Endothelial cell of umbilical vein (primary cell): Measurements from ENCODE around the gene MUC2. TPM values are rescaled to one million over a fixed set of nuclear protein-coding genes. Genes with fewer than 3 reads are reported as not detected.

ENCODE experiments used
- BruUV-seq: library from RNA; stranded (reverse); fragments of 400-500 nt; replicated peaks from 2 replicates; lab custom pipeline; 2021; lab: Mats Ljungman, UMichigan
- CTCF ChIA-PET: fragments of 300-600, 350-600 bp; sonication (Branson Sonifier 250); formaldehyde crosslinking; loops from one replicate; lab custom pipeline; 2021; ENCODE audit warnings: antibody characterized with exemption, inconsistent platforms; lab: Charles Lee
- POLR2A ChIA-PET: fragments of 300-600, 350-600 bp; sonication (Branson Sonifier 250); formaldehyde crosslinking; loops from one replicate; lab custom pipeline; 2021; ENCODE audit warnings: antibody characterized with exemption, inconsistent platforms; lab: Charles Lee
- DNase-seq: peaks from one replicate; pipeline ENCODE4 v3.0.0-alpha.2; 2011; ENCODE audit warnings: low read depth, low spot score
- FAIRE-seq: peaks from 2 replicates; lab custom pipeline; 2011; peaks lifted over from hg19 to GRCh38; lab: Jason Lieb, UNC
- H2AFZ ChIP-seq: 2 replicates; pipeline ENCODE4 v1.6.0; 2012; ENCODE audit warnings: low read depth, low read length, control low read depth, inconsistent platforms
- H3K27ac ChIP-seq: 2 replicates; pipeline ENCODE4 v1.5.1; 2011; ENCODE audit warnings: low read depth, mild to moderate bottlenecking, control low read depth, low read length, moderate library complexity; ENCODE audit not compliant: insufficient read depth
- H3K27me3 ChIP-seq, 2 experiments: 2 replicates each; pipeline versions ENCODE4 v1.6.0 to v1.6.1; 2011; ENCODE audit warnings: low read length in 2 of 2, mixed read lengths in 1 of 2; ENCODE audit not compliant: control insufficient read depth in 2 of 2, insufficient read depth in 2 of 2
- H3K36me3 ChIP-seq, 2 experiments: 2 replicates in 1 of 2; 3 replicates in 1 of 2; pipeline ENCODE4 v1.5.1; 2011; ENCODE audit warnings: low read length in 2 of 2, mild to moderate bottlenecking in 1 of 2, moderate library complexity in 1 of 2; ENCODE audit not compliant: control insufficient read depth in 2 of 2, insufficient read depth in 2 of 2; ENCODE audit errors: extremely low read depth in 1 of 2
- H3K4me1 ChIP-seq: 3 replicates; pipeline ENCODE4 v1.5.1; 2011; ENCODE audit warnings: mild to moderate bottlenecking, low read length; ENCODE audit not compliant: control insufficient read depth, insufficient read depth; ENCODE audit errors: extremely low read depth
- H3K4me2 ChIP-seq: 2 replicates; pipeline ENCODE4 v1.6.1; 2011; ENCODE audit warnings: low read length, control low read depth, mixed read lengths; ENCODE audit not compliant: insufficient read depth
- H3K4me3 ChIP-seq, 3 experiments: fragments of 200-600 bp in 1 of 3; sonication (generic), shearing (Covaris generic) in 1 of 3; replicated peaks in 1 of 3; 2 replicates each; pipeline ENCODE4 v1.5.1; 2011 to 2016; ENCODE audit warnings: control low read depth in 3 of 3, low read length in 3 of 3, mild to moderate bottlenecking in 2 of 3, inconsistent platforms in 1 of 3, low read depth in 1 of 3, moderate library complexity in 1 of 3; ENCODE audit not compliant: insufficient read depth in 1 of 3
- H3K79me2 ChIP-seq: 2 replicates; pipeline ENCODE4 v1.6.0; 2012; ENCODE audit warnings: low read length, inconsistent platforms; ENCODE audit not compliant: control insufficient read depth, insufficient read depth
- H3K9ac ChIP-seq: replicated peaks from 2 replicates; pipeline ENCODE3; 2011; ENCODE audit warnings: low read length, control low read depth; ENCODE audit not compliant: insufficient read depth; ENCODE audit errors: extremely low read depth
- H3K9me1 ChIP-seq: replicated peaks from 3 replicates; pipeline ENCODE4 v1.6.0; 2011; ENCODE audit warnings: mild to moderate bottlenecking, low read length; ENCODE audit not compliant: control insufficient read depth, insufficient read depth; ENCODE audit errors: extremely low read depth
- H3K9me3 ChIP-seq: replicated peaks from 2 replicates; pipeline ENCODE4 v1.5.1; 2012; ENCODE audit warnings: low read length, inconsistent platforms; ENCODE audit not compliant: control insufficient read depth, insufficient read depth
- H4K20me1 ChIP-seq: replicated peaks from 2 replicates; pipeline ENCODE3; 2011; ENCODE audit warnings: mild to moderate bottlenecking, low read length; ENCODE audit not compliant: control insufficient read depth, insufficient read depth; ENCODE audit errors: extremely low read depth
- EZH2 ChIP-seq: IDR thresholded peaks from 2 replicates; pipeline ENCODE4 v1.6.1; 2012; ENCODE audit warnings: borderline replicate concordance, low read depth, mild to moderate bottlenecking, moderate library complexity, low read length, inconsistent platforms; ENCODE audit not compliant: severe bottlenecking
- FOS ChIP-seq: IDR thresholded peaks from 2 replicates; pipeline ENCODE4 v1.6.1; 2011; ENCODE audit warnings: mild to moderate bottlenecking, low read length, moderate library complexity, borderline replicate concordance; ENCODE audit not compliant: insufficient read depth
- GATA2 ChIP-seq: IDR thresholded peaks from 2 replicates; pipeline ENCODE4 v1.7.0; 2011; ENCODE audit warnings: low read depth, mild to moderate bottlenecking, moderate library complexity, mixed read lengths, low read length; ENCODE audit not compliant: insufficient read length, insufficient read depth
- JUN ChIP-seq: IDR thresholded peaks from 2 replicates; pipeline ENCODE4 v1.6.1; 2011; ENCODE audit warnings: borderline replicate concordance, low read depth; ENCODE audit not compliant: insufficient read length, insufficient read depth
- MYC ChIP-seq: IDR thresholded peaks from one replicate; pipeline ENCODE4 v1.6.1; 2011; ENCODE audit warnings: mild to moderate bottlenecking, low read depth, low read length
- POLR2A ChIP-seq: IDR thresholded peaks from 2 replicates; pipeline ENCODE4 v1.6.1; 2012; ENCODE audit warnings: low read depth, mild to moderate bottlenecking, control low read depth, low read length
- POLR2AphosphoS5 ChIP-seq: IDR thresholded peaks from 2 replicates; pipeline ENCODE4 v1.6.1; 2012; ENCODE audit warnings: low read depth, mild to moderate bottlenecking, control low read depth, low read length, moderate library complexity; ENCODE audit not compliant: insufficient read depth
- dilution Hi-C: fragments of 300-500 bp; cut with MboI; formaldehyde crosslinking; loops from one replicate; pipeline ENCODE4 v1.15.0; 2019; ENCODE audit warnings: low sequenced_read_pairs; ENCODE audit not compliant: extremely low pct_ligation_motif_present
- intact Hi-C: fragments of 100-400 bp; cut with micrococcal nuclease; formaldehyde crosslinking; loops from one replicate; pipeline ENCODE4 v1.10.0; 2022
- polyA plus RNA-seq, 4 experiments: library from polyadenylated mRNA; depleted of rRNA in 3 of 4; stranded (reverse) in 3 of 4; unstranded in 1 of 4; fragments of >200 nt; gene quantifications; 2 replicates each; pipeline versions ENCODE4 v1.2.1 to v1.2.3, GENCODE V29; 2011 to 2012; ENCODE audit warnings: missing spikeins in 1 of 4
- total RNA-seq: library from RNA; stranded (reverse); gene quantifications from 2 replicates; pipeline ENCODE4 v1.2.3, GENCODE V29; 2021
- TF ChIP-seq, protein P1 (sequence below), 2 donors: IDR thresholded peaks; 1 replicate in 1 of 2; 2 replicates in 1 of 2; pipeline ENCODE4 v1.5.1; 2011; ENCODE audit warnings: low read length in 2 of 2, mild to moderate bottlenecking in 2 of 2, moderate library complexity in 2 of 2, control low read depth in 1 of 2, inconsistent platforms in 1 of 2, low read depth in 1 of 2; ENCODE audit not compliant: insufficient read depth in 1 of 2; ENCODE audit errors: extremely low read depth in 1 of 2
- TF ChIP-seq, protein P2 (sequence below): IDR thresholded peaks from 2 replicates; pipeline ENCODE4 v1.6.1; 2011; ENCODE audit not compliant: insufficient read depth, insufficient read length

MUC2 gene
- total and polyA plus RNA-seq, 2 donors (not counting 3 experiments of a cell fraction or from before 2014, with no cell fraction given), result not detected

DNA sequence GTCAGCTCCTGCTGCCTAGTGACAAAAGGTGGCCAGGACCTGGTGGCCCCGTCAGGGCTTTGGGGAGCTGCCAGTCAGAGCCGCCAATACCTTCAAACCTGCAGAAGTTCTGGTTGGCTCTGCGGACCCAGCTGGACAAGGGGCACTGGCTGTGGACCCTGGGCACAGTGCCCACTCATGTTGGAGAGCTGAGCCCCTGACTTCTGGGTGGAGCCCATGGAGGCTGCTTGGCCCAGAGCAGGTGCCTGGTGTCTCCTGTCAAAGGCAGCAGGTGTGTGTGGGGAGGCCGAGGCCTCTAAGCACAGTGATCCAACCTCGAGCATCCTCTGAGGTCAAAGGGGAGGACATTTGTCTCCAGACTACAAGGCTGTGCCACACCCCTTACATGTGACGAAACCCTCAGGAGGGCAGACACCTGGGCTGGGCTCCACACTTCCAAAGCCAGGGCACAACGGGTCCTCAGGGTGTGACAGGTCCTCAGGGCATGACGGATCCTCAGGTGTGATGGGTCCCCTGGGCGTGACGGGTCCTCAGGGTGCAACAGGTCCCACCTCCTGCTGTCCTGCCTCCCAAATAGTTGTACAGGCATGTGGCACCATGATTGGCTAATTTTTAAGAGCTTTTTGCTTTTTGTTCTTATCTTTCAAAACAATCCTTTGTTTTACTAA lies 37.0 kb downstream of the MUC2 start:
- H3K27me3 ChIP-seq, result no peaks in the 10 kb centered on the region
- TF ChIP-seq JUN (no peak), POLR2A (no peak), EZH2 (no peak), FOS (no peak), MYC (no peak), POLR2AphosphoS5 (no peak), GATA2 (no peak)
- TF ChIP-seq, protein P1, sequence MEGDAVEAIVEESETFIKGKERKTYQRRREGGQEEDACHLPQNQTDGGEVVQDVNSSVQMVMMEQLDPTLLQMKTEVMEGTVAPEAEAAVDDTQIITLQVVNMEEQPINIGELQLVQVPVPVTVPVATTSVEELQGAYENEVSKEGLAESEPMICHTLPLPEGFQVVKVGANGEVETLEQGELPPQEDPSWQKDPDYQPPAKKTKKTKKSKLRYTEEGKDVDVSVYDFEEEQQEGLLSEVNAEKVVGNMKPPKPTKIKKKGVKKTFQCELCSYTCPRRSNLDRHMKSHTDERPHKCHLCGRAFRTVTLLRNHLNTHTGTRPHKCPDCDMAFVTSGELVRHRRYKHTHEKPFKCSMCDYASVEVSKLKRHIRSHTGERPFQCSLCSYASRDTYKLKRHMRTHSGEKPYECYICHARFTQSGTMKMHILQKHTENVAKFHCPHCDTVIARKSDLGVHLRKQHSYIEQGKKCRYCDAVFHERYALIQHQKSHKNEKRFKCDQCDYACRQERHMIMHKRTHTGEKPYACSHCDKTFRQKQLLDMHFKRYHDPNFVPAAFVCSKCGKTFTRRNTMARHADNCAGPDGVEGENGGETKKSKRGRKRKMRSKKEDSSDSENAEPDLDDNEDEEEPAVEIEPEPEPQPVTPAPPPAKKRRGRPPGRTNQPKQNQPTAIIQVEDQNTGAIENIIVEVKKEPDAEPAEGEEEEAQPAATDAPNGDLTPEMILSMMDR (IDR thresholded peaks at IDR 0.05; ENCODE audit: extremely low read depth in 1 of 2, insufficient read depth in 1 of 2, low read depth in 1 of 2, low read length in 2 of 2), result no peak
- TF ChIP-seq, protein P2, sequence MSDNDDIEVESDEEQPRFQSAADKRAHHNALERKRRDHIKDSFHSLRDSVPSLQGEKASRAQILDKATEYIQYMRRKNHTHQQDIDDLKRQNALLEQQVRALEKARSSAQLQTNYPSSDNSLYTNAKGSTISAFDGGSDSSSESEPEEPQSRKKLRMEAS, result no peak
- no peaks in the 10 kb centered on the region for H3K79me2 ChIP-seq
- BruUV-seq, result no TSS peak
- CTCF ChIA-PET, result interaction anchor here (1.0 kb wide), 1 partner anchor 463 kb away, joined by 3 read pairs; no protein-coding TSS in a partner anchor
- no peaks in the 10 kb centered on the region for H3K4me1 ChIP-seq
- no peaks in the 10 kb centered on the region for H3K36me3 ChIP-seq
- no peak overlapping the region for H2AFZ ChIP-seq
- POLR2A ChIA-PET, result no interaction called here
- intact Hi-C loops, result no loop called here
- no peak for DNase-seq
- H4K20me1 ChIP-seq, result no peaks in the 10 kb centered on the region
- H3K27ac ChIP-seq, result no peak overlapping the region
- dilution Hi-C loops, result no loop called here
- no peak overlapping the region for H3K4me3 ChIP-seq
- H3K9me1 ChIP-seq, result no peaks in the 10 kb centered on the region
- H3K4me2 ChIP-seq, result no peak overlapping the region
- H3K9ac ChIP-seq, result no peak overlapping the region
- no peaks in the 10 kb centered on the region for H3K9me3 ChIP-seq
- no peak for FAIRE-seq
